ENCODE results near the gene CTPS2.

CTPS2 gene

GRCh38 chrX:16711893-16712547 lies 449 bp downstream of the CTPS2 start:
- peak; percentile 40 for DNase-seq (ENCODE audit: low spot score)

- DNase-seq (ENCODE audit: low spot score), result no peak
These were observed 1.2 kb downstream of the CTPS2 start for GRCh38 chrX:16711219-16711811.

- DNase-seq (ENCODE audit: low spot score), result no peak
These were observed 4.5 kb downstream of the CTPS2 start for GRCh38 chrX:16708016-16708415.

- DNase-seq (ENCODE audit: low spot score), result no peak
These were observed 7.1 kb downstream of the CTPS2 start for GRCh38 chrX:16705370-16705769.

- no peak for DNase-seq (ENCODE audit: low spot score)
These were observed 9.5 kb downstream of the CTPS2 start for GRCh38 chrX:16702700-16703599.

GRCh38 chrX:16700734-16701133 lies 11.7 kb downstream of the CTPS2 start:
- DNase-seq (ENCODE audit: low spot score), result no peak

GRCh38 chrX:16699389-16699788 lies 13.1 kb downstream of the CTPS2 start:
- DNase-seq (ENCODE audit: low spot score), result no peak

GRCh38 chrX:16696956-16697355 lies 15.5 kb downstream of the CTPS2 start:
- DNase-seq (ENCODE audit: low spot score), result no peak

GRCh38 chrX:16695079-16695676 lies 17.3 kb downstream of the CTPS2 start:
- DNase-seq (ENCODE audit: low spot score), result peak; percentile 46

- no peak for DNase-seq (ENCODE audit: low spot score)
These were observed 25.0 kb downstream of the CTPS2 start for GRCh38 chrX:16687514-16687913.

GRCh38 chrX:16683007-16683664 lies 29.3 kb downstream of the CTPS2 start:
- no peak for DNase-seq (ENCODE audit: low spot score)

GRCh38 chrX:16678689-16679088 lies 33.8 kb downstream of the CTPS2 start:
- no peak for DNase-seq (ENCODE audit: low spot score)

- DNase-seq (ENCODE audit: low spot score), result peak; percentile 38
These were observed 41.5 kb downstream of the CTPS2 start for GRCh38 chrX:16671005-16671404.

- no peak for DNase-seq (ENCODE audit: low spot score)
These were observed 45.9 kb downstream of the CTPS2 start for GRCh38 chrX:16666541-16666940.

GRCh38 chrX:16665089-16665488 lies 47.4 kb downstream of the CTPS2 start:
- DNase-seq (ENCODE audit: low spot score), result no peak

GRCh38 chrX:16664626-16665025 lies 47.8 kb downstream of the CTPS2 start:
- DNase-seq (ENCODE audit: low spot score), result no peak

- DNase-seq (ENCODE audit: low spot score), result no peak
These were observed 48.4 kb downstream of the CTPS2 start for GRCh38 chrX:16664074-16664473.

GRCh38 chrX:16662402-16662801 lies 50.1 kb downstream of the CTPS2 start:
- no peak for DNase-seq (ENCODE audit: low spot score)

- no peak for DNase-seq (ENCODE audit: low spot score)
These were observed 51.0 kb downstream of the CTPS2 start for GRCh38 chrX:16661495-16661894.

GRCh38 chrX:16659321-16659720 lies 53.1 kb downstream of the CTPS2 start:
- no peak for DNase-seq (ENCODE audit: low spot score)

- DNase-seq (ENCODE audit: low spot score), result no peak
These were observed 54.2 kb downstream of the CTPS2 start for GRCh38 chrX:16658284-16658683.

- no peak for DNase-seq (ENCODE audit: low spot score)
These were observed 58.4 kb downstream of the CTPS2 start for GRCh38 chrX:16654093-16654492.
